TTC549 (cell line): ENCODE results near the gene LPP.
"Not testable (repeated sequence)": the region's sequence is repeated elsewhere in the genome, so short reads cannot be mapped to it uniquely, and the experiment has no call there.

Experiments
- FAIRE-seq: peaks from 2 replicates; lab custom pipeline; 2012; peaks lifted over from hg19 to GRCh38; lab: Jason Lieb, UNC

LPP gene

GRCh38 chr3:188404124-188404523, 250.2 kb downstream of the LPP start:
- FAIRE-seq = no peak

GRCh38 chr3:188404701-188405100, 250.7 kb downstream of the LPP start:
- no peak for FAIRE-seq

DNA sequence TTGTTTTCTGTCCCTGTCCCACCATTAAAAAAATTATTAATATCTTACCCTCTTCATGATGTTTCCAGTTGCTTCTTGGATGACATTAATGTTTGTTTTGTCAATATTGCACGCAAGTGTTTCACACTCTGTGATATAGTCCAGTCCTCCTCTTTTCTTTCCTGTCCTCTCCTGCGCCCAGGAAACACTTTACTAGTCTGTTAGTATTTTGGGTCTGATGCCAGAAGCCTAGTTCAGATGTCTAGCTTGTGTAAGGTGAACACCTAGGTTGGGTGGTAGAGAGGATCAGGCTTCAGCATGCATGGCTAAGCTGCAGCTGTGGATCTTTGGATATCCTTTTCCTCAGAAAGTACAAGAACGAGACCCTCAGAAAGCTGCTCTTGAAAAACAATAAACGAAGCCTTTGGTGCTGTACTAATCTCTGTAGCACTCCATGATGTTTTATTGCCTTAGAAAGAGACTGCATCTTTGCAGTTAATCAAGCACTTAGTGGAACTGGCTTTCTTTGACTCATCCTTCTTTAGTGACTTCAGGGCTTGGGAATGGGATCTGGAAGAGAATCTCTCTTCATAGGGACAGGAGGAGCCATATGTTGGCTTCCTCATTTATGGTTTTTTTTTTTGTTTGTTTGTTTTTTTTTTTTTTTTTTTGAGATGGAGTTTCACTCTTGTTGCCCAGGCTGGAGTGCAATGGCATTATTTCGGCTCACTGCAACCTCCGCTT, 253.4 kb downstream of the LPP start:
- FAIRE-seq = no peak

DNA sequence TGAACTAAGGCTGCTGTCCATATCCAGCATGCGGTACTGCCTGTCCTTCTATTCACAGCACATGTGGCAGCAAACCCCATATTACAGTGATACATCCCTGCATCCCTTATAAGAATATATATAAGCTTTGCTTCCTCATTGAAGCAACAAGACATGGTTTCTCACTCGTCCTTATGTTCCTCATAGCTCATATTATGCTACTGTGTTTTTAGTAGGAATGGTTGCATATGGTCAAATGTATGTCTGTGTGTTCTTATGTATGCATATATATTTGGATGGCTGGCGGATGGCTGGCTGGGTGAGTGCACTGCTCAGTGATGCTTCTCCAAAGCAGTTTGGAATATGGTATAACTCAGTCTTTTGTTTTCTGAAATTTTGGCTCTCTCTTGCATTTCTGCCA, 254.9 kb downstream of the LPP start:
- FAIRE-seq = no peak

GRCh38 chr3:188411750-188412149, 257.8 kb downstream of the LPP start:
- FAIRE-seq = no peak

- FAIRE-seq = no peak
These were observed 261.2 kb downstream of the LPP start for GRCh38 chr3:188415196-188415595.

DNA sequence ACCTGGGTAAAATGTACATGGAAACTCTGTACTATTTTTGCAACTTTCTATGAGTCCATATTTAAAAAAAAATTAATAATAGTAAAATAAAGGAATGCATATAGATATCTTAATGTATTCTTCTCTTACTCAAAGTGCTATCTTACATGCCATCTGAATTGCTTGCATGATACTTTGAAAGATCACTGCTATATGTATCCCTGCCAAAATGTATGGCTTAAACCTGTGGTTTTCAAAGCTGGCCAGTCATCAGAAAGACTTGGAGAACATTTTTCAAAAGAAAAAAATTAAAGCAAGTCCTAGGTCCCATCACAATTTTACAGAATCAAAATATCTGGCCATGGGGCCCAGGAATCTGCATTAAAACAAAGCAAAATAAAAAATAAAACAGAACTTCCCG, 262.1 kb downstream of the LPP start:
- no peak for FAIRE-seq

DNA sequence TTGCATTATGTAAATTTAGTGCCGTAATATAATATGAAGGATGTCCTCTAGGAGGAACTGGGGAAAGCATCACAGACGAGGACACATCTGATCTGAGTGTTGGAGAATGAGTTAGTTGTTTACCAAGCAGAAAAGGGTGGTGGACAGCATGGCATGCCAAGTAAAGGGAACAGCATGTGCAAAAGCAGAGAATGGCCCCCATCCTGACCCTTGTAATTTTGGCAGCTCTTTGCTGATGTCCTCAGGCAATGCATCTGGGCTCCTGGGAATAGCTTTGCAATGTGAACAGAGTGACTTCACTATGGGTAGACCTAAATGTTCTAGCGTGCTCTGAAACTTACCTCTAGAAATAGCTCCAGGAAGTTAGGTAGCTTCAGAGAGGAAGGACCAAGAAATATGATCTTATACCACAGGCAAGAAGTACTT, 263.3 kb downstream of the LPP start:
- FAIRE-seq = no peak

GRCh38 chr3:188417766-188418165, 263.8 kb downstream of the LPP start:
- no peak for FAIRE-seq

- FAIRE-seq = no peak
These were observed 267.3 kb downstream of the LPP start for GRCh38 chr3:188421151-188421821.

DNA sequence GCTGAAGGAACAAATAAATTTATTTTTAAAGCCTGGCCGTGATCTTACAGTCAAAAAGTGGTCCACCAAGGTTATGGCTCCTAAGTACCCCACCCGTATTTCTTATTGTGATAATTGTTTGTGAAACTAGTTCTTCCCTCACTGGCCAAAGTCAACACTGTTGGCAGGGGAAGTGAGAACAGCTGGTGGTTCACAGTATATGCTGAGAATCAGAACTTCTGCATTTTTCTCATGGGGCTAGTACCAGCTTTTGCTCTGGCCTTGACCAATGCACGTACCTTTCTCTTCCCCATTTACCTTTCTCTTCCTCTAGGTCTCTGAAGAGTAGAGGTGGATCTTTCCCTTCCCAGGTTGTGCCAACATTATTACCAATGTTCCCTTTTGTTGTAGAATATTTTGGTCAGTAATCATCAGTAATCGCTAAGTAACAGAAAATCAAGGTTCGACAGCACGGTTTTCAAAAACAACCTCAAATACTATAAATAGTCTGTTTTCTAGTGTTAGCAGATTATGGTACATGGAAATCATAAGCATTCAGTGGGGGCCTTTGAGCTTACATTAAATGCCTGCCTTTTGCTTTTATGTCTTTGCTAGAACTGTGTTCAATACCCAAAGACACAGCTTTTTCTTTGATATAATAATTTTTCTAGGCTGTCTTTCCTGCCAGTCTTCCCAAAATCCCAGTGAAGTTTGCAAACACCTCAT, 268.0 kb downstream of the LPP start:
- FAIRE-seq = no peak

- FAIRE-seq = not testable (repeated sequence)
These were observed 274.0 kb downstream of the LPP start for GRCh38 chr3:188427981-188428380.

DNA sequence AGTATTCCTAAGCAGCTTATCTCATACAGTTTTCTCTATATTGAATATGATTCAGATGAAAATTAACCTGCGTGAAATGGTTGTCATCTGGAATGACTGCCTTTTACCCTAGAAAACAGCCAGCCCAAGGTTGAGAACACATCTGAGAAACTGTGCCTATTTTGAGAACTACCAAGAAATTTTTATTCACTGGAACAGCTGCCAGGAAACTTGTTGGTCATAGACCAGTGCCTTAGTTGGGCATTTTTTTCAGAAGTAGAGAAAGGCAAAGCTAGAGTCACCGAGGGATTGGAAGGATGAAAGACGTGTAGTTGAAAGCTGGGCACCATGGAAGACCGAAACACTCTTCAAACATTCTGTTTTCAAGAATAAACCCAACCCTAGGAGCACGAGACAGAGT, 277.1 kb downstream of the LPP start:
- no peak for FAIRE-seq

- FAIRE-seq = no peak
These were observed 277.6 kb downstream of the LPP start for GRCh38 chr3:188431553-188431952.

GRCh38 chr3:188432802-188433520, 279.0 kb downstream of the LPP start:
- no peak for FAIRE-seq

- no peak for FAIRE-seq
These were observed 279.7 kb downstream of the LPP start for GRCh38 chr3:188433521-188434150.

GRCh38 chr3:188434594-188434993, 280.6 kb downstream of the LPP start:
- no peak for FAIRE-seq

DNA sequence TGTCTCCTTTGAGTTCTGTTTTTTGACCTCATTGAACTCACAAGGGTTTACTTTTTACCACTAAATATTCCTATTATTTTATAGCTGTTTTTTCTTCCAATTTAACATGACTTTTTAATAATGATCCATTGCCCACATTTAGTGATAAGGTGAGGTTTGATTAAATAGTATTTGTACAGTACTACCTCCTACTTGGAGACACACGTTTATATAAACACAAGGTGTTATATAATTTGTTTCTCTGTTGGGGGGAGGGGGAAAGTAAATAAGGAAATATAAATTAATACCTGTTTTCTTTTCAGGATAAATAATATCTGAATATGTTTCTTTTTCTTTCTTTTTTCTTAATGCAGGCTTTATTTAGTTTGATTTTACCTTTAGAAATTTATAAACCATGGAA, 281.3 kb downstream of the LPP start:
- no peak for FAIRE-seq

GRCh38 chr3:188437926-188438325, 284.0 kb downstream of the LPP start:
- FAIRE-seq = no peak

- FAIRE-seq = no peak
These were observed 285.1 kb downstream of the LPP start for GRCh38 chr3:188439080-188439479.

- FAIRE-seq = no peak
These were observed 286.5 kb downstream of the LPP start for GRCh38 chr3:188440340-188440972.

DNA sequence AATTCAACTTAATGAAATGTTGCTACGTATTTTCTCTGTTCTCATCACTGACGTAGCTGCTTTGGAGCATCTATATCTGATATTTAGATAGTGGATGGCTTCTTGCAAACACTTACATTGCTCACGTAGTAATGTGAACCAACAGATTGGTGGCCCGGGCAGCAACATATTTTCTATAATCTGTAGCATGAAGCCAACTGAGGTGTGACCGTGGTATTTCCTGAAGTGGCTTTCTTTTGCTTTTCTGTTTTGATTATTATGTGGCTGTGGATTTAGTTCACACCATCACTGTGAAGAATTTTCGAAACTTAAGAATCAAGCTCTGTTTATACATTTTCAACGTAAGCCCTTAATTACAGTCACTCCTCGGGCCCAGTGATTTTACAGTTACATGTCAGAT, 288.5 kb downstream of the LPP start:
- no peak for FAIRE-seq
